Frontal cortex (tissue), 4 donors: Measurements from ENCODE around the gene SEMA3D. TPM values are rescaled to one million over a fixed set of nuclear protein-coding genes. Genes with fewer than 3 reads are reported as not detected.
A peak's percentile ranks its signal among the peaks of the same experiment; 100 is the strongest.

Source experiments
- DNase-seq, 2 donors: peaks; one replicate each; pipeline ENCODE4 v3.0.0; 2012; ENCODE audit warnings: low spot score in 2 of 2
- FAIRE-seq: peaks from 2 replicates; lab custom pipeline; 2012; peaks lifted over from hg19 to GRCh38; lab: Jason Lieb, UNC
- total RNA-seq: library from RNA; depleted of rRNA; stranded (reverse); fragments of >200 nt; gene quantifications from one replicate; pipeline ENCODE4 v1.2.3, GENCODE V29; 2014
- donor health status: control.
- donor health status: control.
- donor health status: control.

SEMA3D gene
- total RNA-seq, 1 donor from 2014 or later, result 3.7 TPM

- FAIRE-seq (no peak), DNase-seq (peak in 1 of 2 donors; percentile 29)
Observed at GRCh38 chr7:85185424-85186082, 1.3 kb downstream of the SEMA3D start.

- peak in 1 of 2 donors; percentile 16 for DNase-seq
- no peak for FAIRE-seq
Observed at GRCh38 chr7:85184599-85185423, 2.0 kb downstream of the SEMA3D start.

DNA sequence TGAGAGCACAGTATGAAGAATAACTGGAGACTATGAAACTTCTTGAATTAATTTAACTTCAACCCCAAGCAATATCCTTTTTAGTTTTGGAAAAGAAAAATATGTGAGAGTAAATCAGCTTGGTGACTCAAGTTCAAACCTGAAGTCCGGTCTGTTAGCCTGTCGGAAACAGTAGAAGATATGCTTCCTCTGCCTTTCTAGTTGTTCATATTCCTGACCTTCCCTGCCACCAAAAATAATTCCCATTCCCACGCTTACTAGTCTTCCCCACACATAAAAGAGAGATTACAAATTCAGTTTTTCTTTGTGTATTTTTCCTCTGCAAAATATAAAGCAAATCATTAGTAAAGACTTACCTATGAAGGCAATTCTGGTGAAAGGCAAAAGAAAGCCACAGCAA, 3.6 kb downstream of the SEMA3D start:
- FAIRE-seq, result no peak
- no peak for DNase-seq

DNA sequence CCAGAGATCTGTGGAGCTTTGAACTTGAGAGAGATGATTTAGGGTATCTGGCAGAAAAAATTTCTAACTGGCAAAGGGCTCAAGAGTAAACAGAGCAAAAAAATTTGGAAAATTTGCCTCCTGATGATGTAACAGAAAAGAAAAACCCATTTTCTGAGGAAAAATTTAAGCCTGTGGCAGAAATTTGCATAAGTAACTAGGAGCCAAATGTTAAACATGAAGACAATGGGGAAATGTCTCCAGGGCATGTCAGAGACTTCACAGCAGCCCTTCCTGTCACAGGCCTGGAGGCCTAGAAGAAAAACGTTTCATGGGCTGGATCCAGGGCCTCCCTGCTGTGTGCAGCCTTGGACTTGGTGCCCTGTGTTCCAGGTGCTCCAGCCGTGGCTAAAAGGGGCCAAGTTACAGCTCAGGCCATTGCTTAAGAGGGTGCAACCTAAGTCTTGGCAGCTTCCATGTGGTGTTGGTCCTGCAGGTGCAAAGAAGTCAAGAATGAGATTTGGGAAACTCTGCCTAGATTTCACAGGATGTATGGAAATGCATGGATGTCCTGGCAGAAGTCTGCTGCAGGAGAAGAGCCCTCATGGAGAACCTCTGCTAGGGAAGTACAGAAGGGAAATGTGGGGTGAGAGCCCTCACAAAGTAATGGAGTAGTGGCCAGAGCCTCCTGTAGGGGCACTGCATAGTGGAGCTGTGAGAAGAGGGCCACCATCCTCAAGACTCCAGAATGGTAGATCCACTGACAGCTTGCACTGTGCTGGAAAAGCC, 8.1 kb downstream of the SEMA3D start:
- DNase-seq (no peak), FAIRE-seq (no peak)

DNA sequence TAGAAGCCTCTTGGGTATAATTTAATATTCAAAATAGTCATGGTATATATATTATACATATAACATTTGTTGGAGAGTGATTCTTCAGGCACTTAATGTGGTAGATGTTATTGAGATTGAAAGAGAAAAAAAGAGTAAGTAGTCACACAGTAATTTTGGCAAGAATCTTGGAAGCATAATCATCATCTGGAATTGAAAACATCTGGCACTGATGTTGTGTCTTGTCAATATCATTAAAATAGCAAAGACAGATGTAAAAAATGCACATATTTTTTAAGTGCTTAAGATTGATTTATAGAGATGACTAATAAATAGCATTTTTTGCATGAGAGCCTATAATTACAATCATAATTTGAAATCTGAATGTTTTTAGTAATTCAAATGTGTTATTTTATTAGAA, 9.5 kb downstream of the SEMA3D start:
- DNase-seq, result no peak
- FAIRE-seq, result no peak

GRCh38 chr7:85176197-85176596, 10.7 kb downstream of the SEMA3D start:
- no peak for FAIRE-seq
- DNase-seq, result no peak

- FAIRE-seq (no peak), DNase-seq (no peak)
Observed at GRCh38 chr7:85175217-85175616, 11.6 kb downstream of the SEMA3D start.

- DNase-seq (no peak), FAIRE-seq (no peak)
Observed at GRCh38 chr7:85172530-85172941, 14.3 kb downstream of the SEMA3D start.

- FAIRE-seq (no peak), DNase-seq (no peak)
Observed at GRCh38 chr7:85167636-85168035, 19.2 kb downstream of the SEMA3D start.

GRCh38 chr7:85165263-85165662, 21.6 kb downstream of the SEMA3D start:
- no peak for FAIRE-seq
- no peak for DNase-seq

GRCh38 chr7:85164376-85164775, 22.5 kb downstream of the SEMA3D start:
- FAIRE-seq (no peak), DNase-seq (no peak)

GRCh38 chr7:85162721-85163120, 24.1 kb downstream of the SEMA3D start:
- DNase-seq (no peak), FAIRE-seq (no peak)

DNA sequence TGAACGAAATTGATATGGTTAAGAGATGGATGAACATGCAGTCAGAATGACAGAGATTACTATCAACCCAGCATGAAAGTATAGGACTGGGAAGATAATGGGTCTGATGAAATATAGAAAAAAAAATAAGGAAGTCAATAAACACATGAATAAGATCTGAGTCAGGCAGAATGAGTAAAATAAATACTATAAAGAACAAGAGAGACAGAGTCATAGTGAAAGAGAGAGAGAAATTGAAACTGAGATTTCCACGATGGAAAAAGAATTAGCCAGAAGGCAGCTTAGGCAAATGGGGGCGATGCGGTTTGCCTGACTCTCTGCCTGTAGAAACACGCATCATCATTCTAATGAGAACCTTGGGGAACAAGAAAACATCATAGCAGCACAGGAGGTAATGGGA, 26.6 kb downstream of the SEMA3D start:
- no peak for DNase-seq
- FAIRE-seq, result no peak

- DNase-seq, result no peak
- no peak for FAIRE-seq
Observed at GRCh38 chr7:85159003-85159402, 27.9 kb downstream of the SEMA3D start.

GRCh38 chr7:85156661-85157208, 30.1 kb downstream of the SEMA3D start:
- FAIRE-seq, result no peak
- DNase-seq, result no peak

DNA sequence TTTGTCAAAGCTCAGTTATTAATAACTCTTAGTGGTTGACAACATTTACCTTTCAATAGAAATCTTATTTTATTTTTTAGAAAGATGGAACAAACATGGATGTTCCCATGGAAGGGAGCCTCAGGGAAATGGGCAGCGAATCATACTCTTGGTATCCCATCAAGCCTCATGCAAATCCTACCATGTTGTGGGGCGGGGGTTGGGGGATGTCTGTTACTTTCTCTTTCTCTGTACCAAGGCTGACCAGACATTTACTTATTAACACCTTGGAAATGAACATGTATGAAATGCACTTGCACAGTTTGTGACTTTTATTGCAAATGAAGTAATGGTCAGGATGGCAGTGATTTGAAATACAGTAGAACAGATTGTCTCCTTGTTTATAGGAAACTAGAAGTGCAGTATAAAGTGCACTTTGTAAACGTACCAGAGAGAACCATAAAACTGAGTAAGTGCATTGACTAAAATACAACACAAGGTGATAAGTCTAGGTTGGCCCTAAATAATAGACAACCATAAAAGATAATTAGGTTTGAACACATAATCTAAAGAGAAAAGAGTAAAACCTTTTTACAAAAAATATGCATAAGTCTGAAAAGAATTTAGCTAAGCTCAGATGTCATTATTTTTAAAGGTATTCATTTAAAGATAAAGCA, 32.4 kb downstream of the SEMA3D start:
- FAIRE-seq (no peak), DNase-seq (no peak)

GRCh38 chr7:85153715-85154114, 33.1 kb downstream of the SEMA3D start:
- DNase-seq (no peak), FAIRE-seq (no peak)

GRCh38 chr7:85150624-85151023, 36.2 kb downstream of the SEMA3D start:
- DNase-seq, result no peak
- no peak for FAIRE-seq

DNA sequence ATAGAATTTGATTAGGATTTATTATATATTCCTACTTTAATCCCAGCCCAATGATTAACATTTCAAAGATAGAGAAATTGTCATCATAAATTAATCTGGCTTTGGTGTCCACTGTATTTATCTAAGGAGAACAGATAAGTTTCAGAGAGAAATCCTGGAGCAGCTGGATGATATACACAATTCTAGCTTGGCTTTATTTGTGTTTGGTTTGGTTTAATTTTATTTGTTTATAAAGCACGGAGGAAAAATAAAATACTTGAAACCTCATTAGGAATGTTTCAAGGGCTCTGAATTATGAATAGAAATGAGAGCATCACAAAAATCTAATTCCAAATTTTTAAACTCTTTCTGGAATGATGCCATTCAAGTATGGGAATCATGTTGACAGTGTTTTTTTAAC, 42.1 kb downstream of the SEMA3D start:
- DNase-seq, result no peak
- no peak for FAIRE-seq

- DNase-seq (no peak), FAIRE-seq (no peak)
Observed at GRCh38 chr7:85135977-85136376, 50.9 kb downstream of the SEMA3D start.
